Trophoblast cell (in vitro differentiated cells and primary cell): ENCODE data around the gene ATP9B.
A peak's percentile ranks its signal among the peaks of the same experiment; 100 is the strongest.

Source experiments
- DNase-seq, 2 donors: peaks; one replicate each; pipeline ENCODE4 v3.0.0-alpha.2; 2016
- H2AFZ ChIP-seq: 2 replicates; pipeline ENCODE4 v1.6.1; 2013; ENCODE audit warnings: low read length, moderate library complexity, mild to moderate bottlenecking; ENCODE audit not compliant: insufficient read depth, poor library complexity
- H2AK5ac ChIP-seq: 2 replicates; pipeline ENCODE4 v1.6.1; 2013; ENCODE audit warnings: mild to moderate bottlenecking, low read length
- H2BK120ac ChIP-seq: 2 replicates; pipeline ENCODE4 v1.6.1; 2013; ENCODE audit warnings: low read length, mild to moderate bottlenecking, moderate library complexity; ENCODE audit not compliant: insufficient read depth, poor library complexity
- H2BK12ac ChIP-seq: 2 replicates; pipeline ENCODE4 v1.6.1; 2013; ENCODE audit warnings: mild to moderate bottlenecking, low read length, moderate library complexity
- H2BK5ac ChIP-seq: 2 replicates; pipeline ENCODE4 v1.6.1; 2013; ENCODE audit warnings: low read length, low read depth, moderate library complexity, mild to moderate bottlenecking; ENCODE audit not compliant: poor library complexity
- H3K14ac ChIP-seq: 2 replicates; pipeline ENCODE4 v1.6.1; 2013; ENCODE audit warnings: mild to moderate bottlenecking, low read length
- H3K18ac ChIP-seq: 2 replicates; pipeline ENCODE4 v1.6.1; 2013; ENCODE audit warnings: mild to moderate bottlenecking, low read length
- H3K23ac ChIP-seq: 2 replicates; pipeline ENCODE4 v1.6.1; 2013; ENCODE audit warnings: low read length
- H3K27ac ChIP-seq: 2 replicates; pipeline ENCODE4 v1.5.1; 2013; ENCODE audit warnings: low read depth, mild to moderate bottlenecking, inconsistent platforms, low read length, moderate library complexity
- H3K27me3 ChIP-seq: 2 replicates; pipeline ENCODE4 v1.6.1; 2013; ENCODE audit warnings: inconsistent platforms, mild to moderate bottlenecking, low read length, moderate library complexity; ENCODE audit not compliant: insufficient read depth
- H3K36me3 ChIP-seq, 2 experiments: 1 replicate in 1 of 2; 2 replicates in 1 of 2; pipeline ENCODE4 v1.6.1; 2013; ENCODE audit warnings: low read length in 2 of 2, mild to moderate bottlenecking in 2 of 2, moderate library complexity in 1 of 2; ENCODE audit not compliant: insufficient read depth in 2 of 2, control insufficient read depth in 1 of 2
- H3K4ac ChIP-seq: 2 replicates; pipeline ENCODE4 v1.6.1; 2013; ENCODE audit warnings: low read depth, mild to moderate bottlenecking, low read length, moderate library complexity
- H3K4me1 ChIP-seq, 2 experiments: 1 replicate in 1 of 2; 2 replicates in 1 of 2; pipeline ENCODE4 v1.6.1; 2013; ENCODE audit warnings: low read length in 2 of 2, mild to moderate bottlenecking in 2 of 2, moderate library complexity in 1 of 2; ENCODE audit not compliant: insufficient read depth in 2 of 2, control insufficient read depth in 1 of 2
- H3K4me2 ChIP-seq: 2 replicates; pipeline ENCODE4 v1.6.1; 2013; ENCODE audit warnings: inconsistent platforms, mild to moderate bottlenecking, low read length, moderate library complexity
- H3K4me3 ChIP-seq: 2 replicates; pipeline ENCODE4 v1.5.1; 2013; ENCODE audit warnings: mild to moderate bottlenecking, low read depth, low read length, inconsistent platforms
- H3K79me1 ChIP-seq: one replicate; pipeline ENCODE4 v1.6.1; 2013; ENCODE audit warnings: low read length
- H3K79me2 ChIP-seq: 2 replicates; pipeline ENCODE4 v1.6.1; 2013; ENCODE audit warnings: low read length, mild to moderate bottlenecking; ENCODE audit not compliant: control insufficient read depth, insufficient read depth, poor library complexity
- H3K9ac ChIP-seq: 2 replicates; pipeline ENCODE4 v1.6.1; 2013; ENCODE audit warnings: mild to moderate bottlenecking, low read length
- H3K9me3 ChIP-seq: 2 replicates; pipeline ENCODE4 v1.6.1; 2013; ENCODE audit warnings: low read depth, mild to moderate bottlenecking, control low read depth, inconsistent platforms, low read length; ENCODE audit not compliant: insufficient read depth
- H4K12ac ChIP-seq: 2 replicates; pipeline ENCODE4 v1.6.1; 2013; ENCODE audit warnings: low read depth, mild to moderate bottlenecking, low read length, moderate library complexity
- H4K8ac ChIP-seq: 2 replicates; pipeline ENCODE4 v1.6.1; 2013; ENCODE audit warnings: low read depth, mild to moderate bottlenecking, low read length, moderate library complexity
- H4K91ac ChIP-seq: one replicate; pipeline ENCODE4 v1.6.1; 2013; ENCODE audit warnings: low read depth, mild to moderate bottlenecking, low read length, moderate library complexity
- WGBS: extraction: QIAGEN DNeasy Blood & Tissue Kit; methylation state at CpG from one replicate; pipeline ENCODE4 v1.1.7; 2013; ENCODE audit warnings: missing lambda C conversion rate; ENCODE audit not compliant: insufficient read length, insufficient coverage; ENCODE audit errors: extremely low coverage; 5-methylcytosine and 5-hydroxymethylcytosine counted together

The ATP9B gene

GRCh38 chr18:79343567-79344207 is 274.5 kb downstream of the ATP9B start:
- H3K18ac ChIP-seq = no peak overlapping the region
- no peak overlapping the region for H3K4me2 ChIP-seq
- no peak overlapping the region for H4K12ac ChIP-seq
- H3K23ac ChIP-seq = no peak overlapping the region
- H2BK120ac ChIP-seq = no peak overlapping the region
- H3K9ac ChIP-seq = no peak overlapping the region
- H3K4ac ChIP-seq = no peak overlapping the region
- H2AK5ac ChIP-seq = no peak overlapping the region
- H2BK5ac ChIP-seq = no peak overlapping the region
- H3K4me1 ChIP-seq = no peaks in the 10 kb centered on the region
- no peak overlapping the region for H4K8ac ChIP-seq
- H2BK12ac ChIP-seq = no peak overlapping the region
- H2AFZ ChIP-seq = no peak overlapping the region
- no peaks in the 10 kb centered on the region for H3K79me1 ChIP-seq
- no peak for DNase-seq
- H3K36me3 ChIP-seq = peaks cover 24 to 29% of the 10 kb centered on the region in 2 experiments
- no peak overlapping the region for H4K91ac ChIP-seq
- no peaks in the 10 kb centered on the region for H3K27me3 ChIP-seq
- no peaks in the 10 kb centered on the region for H3K79me2 ChIP-seq
- no peak overlapping the region for H3K4me3 ChIP-seq
- no peak overlapping the region for H3K27ac ChIP-seq
- H3K9me3 ChIP-seq = peaks cover 8% of the 10 kb centered on the region
- no CpG with 5 or more reads among the region's 17 CpGs for WGBS
- no peak overlapping the region for H3K14ac ChIP-seq

GRCh38 chr18:79344208-79344581 is 275.0 kb downstream of the ATP9B start:
- Histone ChIP-seq H3K27me3 (no peaks in the 10 kb centered on the region), H3K79me1 (no peaks in the 10 kb centered on the region), H3K4ac (no peak overlapping the region), H4K91ac (no peak overlapping the region), H3K23ac (no peak overlapping the region), H3K79me2 (no peaks in the 10 kb centered on the region), H3K18ac (no peak overlapping the region), H3K4me2 (no peak overlapping the region), H3K9me3 (peaks cover 8% of the 10 kb centered on the region), H3K27ac (no peak overlapping the region), H2BK120ac (no peak overlapping the region), H2BK5ac (no peak overlapping the region), H2BK12ac (no peak overlapping the region), H3K14ac (no peak overlapping the region), H2AK5ac (no peak overlapping the region), H4K8ac (no peak overlapping the region), H3K9ac (no peak overlapping the region), H3K36me3 (peaks cover 23 to 29% of the 10 kb centered on the region in 2 experiments), H2AFZ (no peak overlapping the region), H3K4me1 (no peaks in the 10 kb centered on the region), H4K12ac (no peak overlapping the region), H3K4me3 (no peak overlapping the region)
- no CpG with 5 or more reads among the region's 2 CpGs for WGBS
- DNase-seq = no peak

GRCh38 chr18:79345366-79345765 is 276.2 kb downstream of the ATP9B start:
- Histone ChIP-seq H4K91ac (no peak overlapping the region), H3K4me3 (no peak overlapping the region), H3K36me3 (peaks cover 23 to 29% of the 10 kb centered on the region in 2 experiments), H2BK120ac (no peak overlapping the region), H2BK5ac (no peak overlapping the region), H3K9me3 (peaks cover 8% of the 10 kb centered on the region), H3K27me3 (no peaks in the 10 kb centered on the region), H3K14ac (no peak overlapping the region), H3K4ac (no peak overlapping the region), H3K4me1 (no peaks in the 10 kb centered on the region), H3K4me2 (no peak overlapping the region), H3K18ac (no peak overlapping the region), H3K9ac (no peak overlapping the region), H3K27ac (no peak overlapping the region), H3K23ac (no peak overlapping the region), H3K79me1 (no peaks in the 10 kb centered on the region), H2BK12ac (no peak overlapping the region), H3K79me2 (no peaks in the 10 kb centered on the region), H2AK5ac (no peak overlapping the region), H4K8ac (no peak overlapping the region), H2AFZ (no peak overlapping the region), H4K12ac (no peak overlapping the region)
- DNase-seq = no peak
- no CpG with 5 or more reads among the region's 11 CpGs for WGBS

GRCh38 chr18:79345981-79346380 is 276.8 kb downstream of the ATP9B start:
- no peak overlapping the region for H4K91ac ChIP-seq
- no peak overlapping the region for H4K12ac ChIP-seq
- H3K14ac ChIP-seq = no peak overlapping the region
- H2BK120ac ChIP-seq = no peak overlapping the region
- DNase-seq = no peak
- H3K79me2 ChIP-seq = no peaks in the 10 kb centered on the region
- H3K4me1 ChIP-seq = no peaks in the 10 kb centered on the region
- no peak overlapping the region for H4K8ac ChIP-seq
- H3K4ac ChIP-seq = no peak overlapping the region
- H3K9me3 ChIP-seq = peaks cover 8% of the 10 kb centered on the region
- no CpG with 5 or more reads among the region's 26 CpGs for WGBS
- H2BK5ac ChIP-seq = no peak overlapping the region
- no peak overlapping the region for H3K18ac ChIP-seq
- H3K27ac ChIP-seq = no peak overlapping the region
- H3K79me1 ChIP-seq = no peaks in the 10 kb centered on the region
- H3K27me3 ChIP-seq = no peaks in the 10 kb centered on the region
- no peak overlapping the region for H2AFZ ChIP-seq
- H3K4me3 ChIP-seq = peak overlapping the region; percentile 29
- peaks cover 23 to 29% of the 10 kb centered on the region in 2 experiments for H3K36me3 ChIP-seq
- no peak overlapping the region for H2BK12ac ChIP-seq
- no peak overlapping the region for H2AK5ac ChIP-seq
- H3K9ac ChIP-seq = no peak overlapping the region
- no peak overlapping the region for H3K4me2 ChIP-seq
- H3K23ac ChIP-seq = peak overlapping the region; percentile 23
